SK-N-SH treated with all-trans-retinoic acid at 6 μM for 48 hours (cell line): ENCODE results near the gene APPBP2.

Source experiments
- ATAC-seq: fragments of 200-7000 bp; cut with Tn5 transposase; 3 replicates; pipeline ENCODE4 v1.9.1; 2020; ENCODE audit warnings: mild to moderate bottlenecking, moderate library complexity
- BACH2 ChIP-seq: fragments of 250-450 bp; sonication (Bioruptor Pico); IDR thresholded peaks from 2 replicates; pipeline ENCODE4 v1.9.0; 2021; ENCODE audit warnings: mild to moderate bottlenecking, borderline replicate concordance
- CSDC2 ChIP-seq: fragments of 250-450 bp; sonication (Bioruptor Pico); IDR thresholded peaks from 2 replicates; pipeline ENCODE4 v1.5.0; 2020; ENCODE audit warnings: mild to moderate bottlenecking, moderate library complexity
- CSRNP3 ChIP-seq: fragments of 250-450 bp; sonication (Bioruptor Pico); IDR thresholded peaks from 2 replicates; pipeline ENCODE4 v1.5.1; 2021; ENCODE audit warnings: mild to moderate bottlenecking, moderate library complexity
- ESRRG ChIP-seq: fragments of 250-450 bp; sonication (Bioruptor Pico); IDR thresholded peaks from 2 replicates; pipeline ENCODE4 v1.6.1; 2021; ENCODE audit warnings: mild to moderate bottlenecking
- GLIS3 ChIP-seq: fragments of 250-450 bp; sonication (Bioruptor Pico); IDR thresholded peaks from 2 replicates; pipeline ENCODE4 v1.5.0; 2020; ENCODE audit warnings: mild to moderate bottlenecking, moderate library complexity
- ISL1 ChIP-seq: fragments of 250-450 bp; sonication (Bioruptor Pico); IDR thresholded peaks from 2 replicates; pipeline ENCODE4 v2.1.2; 2022; ENCODE audit warnings: mild to moderate bottlenecking, moderate library complexity
- OSR1 ChIP-seq: fragments of 250-450 bp; sonication (Bioruptor Pico); IDR thresholded peaks from 2 replicates; pipeline ENCODE4 v1.8.0; 2022; ENCODE audit warnings: moderate library complexity, mild to moderate bottlenecking, inconsistent platforms
- POU6F1 ChIP-seq: fragments of 250-450 bp; sonication (Bioruptor Pico); IDR thresholded peaks from 2 replicates; pipeline ENCODE4 v1.8.0; 2021; ENCODE audit warnings: low read depth, mild to moderate bottlenecking, moderate library complexity, borderline replicate concordance
- PPARA ChIP-seq: fragments of 250-450 bp; sonication (Bioruptor Pico); IDR thresholded peaks from 2 replicates; pipeline ENCODE4 v1.5.0; 2020; ENCODE audit warnings: mild to moderate bottlenecking, borderline replicate concordance
- RARB ChIP-seq: fragments of 250-450 bp; sonication (Bioruptor Pico); IDR thresholded peaks from 2 replicates; pipeline ENCODE4 v1.8.0; 2021; ENCODE audit warnings: mild to moderate bottlenecking, moderate library complexity
- SNAI2 ChIP-seq: fragments of 250-450 bp; sonication (Bioruptor Pico); IDR thresholded peaks from 2 replicates; pipeline ENCODE4 v1.5.0; 2020; ENCODE audit warnings: mild to moderate bottlenecking, moderate library complexity
- TCF4 ChIP-seq: fragments of 250-450 bp; sonication (Bioruptor Pico); IDR thresholded peaks from 2 replicates; pipeline ENCODE4 v1.8.0; 2021; ENCODE audit warnings: mild to moderate bottlenecking, moderate library complexity, borderline replicate concordance
- TOX ChIP-seq: fragments of 250-450 bp; sonication (Bioruptor Pico); IDR thresholded peaks from 2 replicates; pipeline ENCODE4 v1.8.0; 2021; ENCODE audit warnings: mild to moderate bottlenecking, moderate library complexity, borderline replicate concordance
- ZC3H10 ChIP-seq: fragments of 250-450 bp; sonication (Bioruptor Pico); IDR thresholded peaks from 2 replicates; pipeline ENCODE4 v1.5.1; 2021; ENCODE audit warnings: mild to moderate bottlenecking, moderate library complexity
- ZFP30 ChIP-seq: fragments of 450-650 bp; formaldehyde crosslinking; IDR thresholded peaks from 2 replicates; pipeline ENCODE4 v1.5.0; 2022; ENCODE audit warnings: mild to moderate bottlenecking, moderate library complexity
- ZNF565 ChIP-seq: fragments of 450-650 bp; formaldehyde crosslinking; conservative IDR thresholded peaks from 2 replicates; pipeline ENCODE4 v1.5.0; 2020; ENCODE audit warnings: low read depth, mild to moderate bottlenecking, moderate library complexity
- ZNF70 ChIP-seq: fragments of 450-650 bp; formaldehyde crosslinking; IDR thresholded peaks from 2 replicates; pipeline ENCODE4 v1.5.0; 2020; ENCODE audit warnings: mild to moderate bottlenecking, moderate library complexity
- TF ChIP-seq, protein P1 (sequence below): fragments of 250-450 bp; sonication (Bioruptor Pico); IDR thresholded peaks from 2 replicates; pipeline ENCODE4 v1.8.0; 2020; ENCODE audit warnings: mild to moderate bottlenecking, moderate library complexity, borderline replicate concordance
- TF ChIP-seq, protein P2 (sequence below): fragments of 250-450 bp; sonication (Bioruptor Pico); IDR thresholded peaks from 2 replicates; pipeline ENCODE4 v1.5.1; 2020; ENCODE audit warnings: low read depth, mild to moderate bottlenecking, moderate library complexity
- TF ChIP-seq, protein P3 (sequence below): fragments of 250-450 bp; sonication (Bioruptor Pico); IDR thresholded peaks from 2 replicates; pipeline ENCODE4 v1.5.0; 2020; ENCODE audit warnings: mild to moderate bottlenecking, moderate library complexity

The APPBP2 gene

DNA sequence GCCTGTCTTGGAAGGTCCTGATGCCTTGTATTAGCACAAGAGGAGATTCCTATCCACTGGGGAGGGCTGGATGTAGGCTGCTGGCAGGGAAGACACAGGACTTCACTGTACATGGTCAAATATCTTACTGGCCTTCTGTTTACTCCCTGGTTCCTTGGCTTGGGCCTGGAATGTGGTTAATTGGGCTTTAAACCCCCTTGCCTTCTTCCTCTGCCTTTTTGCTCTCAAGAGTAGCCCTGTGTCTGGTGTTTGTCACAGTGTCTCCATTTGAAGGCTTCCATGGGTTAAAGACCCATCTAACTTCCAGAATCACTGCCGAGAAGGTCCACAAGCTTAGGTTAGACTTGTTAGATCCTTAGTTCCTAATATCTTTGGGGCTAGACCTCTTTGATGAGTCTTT lies 110.9 kb downstream of the APPBP2 start:
- ATAC-seq = no peak
- TF ChIP-seq, protein P1, sequence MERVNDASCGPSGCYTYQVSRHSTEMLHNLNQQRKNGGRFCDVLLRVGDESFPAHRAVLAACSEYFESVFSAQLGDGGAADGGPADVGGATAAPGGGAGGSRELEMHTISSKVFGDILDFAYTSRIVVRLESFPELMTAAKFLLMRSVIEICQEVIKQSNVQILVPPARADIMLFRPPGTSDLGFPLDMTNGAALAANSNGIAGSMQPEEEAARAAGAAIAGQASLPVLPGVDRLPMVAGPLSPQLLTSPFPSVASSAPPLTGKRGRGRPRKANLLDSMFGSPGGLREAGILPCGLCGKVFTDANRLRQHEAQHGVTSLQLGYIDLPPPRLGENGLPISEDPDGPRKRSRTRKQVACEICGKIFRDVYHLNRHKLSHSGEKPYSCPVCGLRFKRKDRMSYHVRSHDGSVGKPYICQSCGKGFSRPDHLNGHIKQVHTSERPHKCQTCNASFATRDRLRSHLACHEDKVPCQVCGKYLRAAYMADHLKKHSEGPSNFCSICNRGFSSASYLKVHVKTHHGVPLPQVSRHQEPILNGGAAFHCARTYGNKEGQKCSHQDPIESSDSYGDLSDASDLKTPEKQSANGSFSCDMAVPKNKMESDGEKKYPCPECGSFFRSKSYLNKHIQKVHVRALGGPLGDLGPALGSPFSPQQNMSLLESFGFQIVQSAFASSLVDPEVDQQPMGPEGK (CRISPR knock-in tag) = no peak
- no peak for TF ChIP-seq ZNF70
- no peak for TF ChIP-seq ZNF565 (CRISPR knock-in tag)
- no peak for TF ChIP-seq TCF4 (CRISPR knock-in tag)
- TF ChIP-seq BACH2 (CRISPR knock-in tag) = no peak
- no peak for TF ChIP-seq ZC3H10
- TF ChIP-seq ZFP30 (CRISPR knock-in tag) = no peak
- TF ChIP-seq CSRNP3 (CRISPR knock-in tag) = no peak
- TF ChIP-seq PPARA (CRISPR knock-in tag) = no peak
- no peak for TF ChIP-seq OSR1 (CRISPR knock-in tag)

DNA sequence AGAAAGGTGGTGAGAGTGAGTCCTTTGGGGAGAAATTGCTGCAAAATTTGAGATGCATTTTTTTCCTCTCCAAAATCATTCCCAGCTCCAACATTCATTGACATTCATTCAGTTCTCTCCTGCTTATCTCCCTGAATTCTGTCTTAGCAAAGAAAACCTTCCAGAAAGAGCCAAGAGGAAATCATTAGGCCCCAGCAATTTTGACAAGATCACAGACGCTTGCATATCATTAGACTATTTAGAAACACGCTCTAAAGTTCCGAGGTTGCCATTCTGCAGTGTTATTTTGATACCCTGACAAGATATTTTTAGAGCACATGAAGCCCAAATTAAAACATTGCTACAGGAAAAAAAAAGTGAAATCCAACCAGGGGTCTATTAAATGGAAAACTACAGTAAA lies 113.3 kb downstream of the APPBP2 start:
- no peak for TF ChIP-seq RARB (CRISPR knock-in tag)
- no peak for TF ChIP-seq SNAI2
- TF ChIP-seq ISL1 (CRISPR knock-in tag) = no peak
- TF ChIP-seq, protein P1 (CRISPR knock-in tag) = no peak
- no peak for TF ChIP-seq CSDC2 (CRISPR knock-in tag)
- TF ChIP-seq TCF4 (CRISPR knock-in tag) = no peak
- no peak for TF ChIP-seq OSR1 (CRISPR knock-in tag)
- TF ChIP-seq BACH2 (CRISPR knock-in tag) = no peak
- no peak for TF ChIP-seq ESRRG (CRISPR knock-in tag)
- TF ChIP-seq ZNF565 (CRISPR knock-in tag) = no peak
- TF ChIP-seq, protein P2, sequence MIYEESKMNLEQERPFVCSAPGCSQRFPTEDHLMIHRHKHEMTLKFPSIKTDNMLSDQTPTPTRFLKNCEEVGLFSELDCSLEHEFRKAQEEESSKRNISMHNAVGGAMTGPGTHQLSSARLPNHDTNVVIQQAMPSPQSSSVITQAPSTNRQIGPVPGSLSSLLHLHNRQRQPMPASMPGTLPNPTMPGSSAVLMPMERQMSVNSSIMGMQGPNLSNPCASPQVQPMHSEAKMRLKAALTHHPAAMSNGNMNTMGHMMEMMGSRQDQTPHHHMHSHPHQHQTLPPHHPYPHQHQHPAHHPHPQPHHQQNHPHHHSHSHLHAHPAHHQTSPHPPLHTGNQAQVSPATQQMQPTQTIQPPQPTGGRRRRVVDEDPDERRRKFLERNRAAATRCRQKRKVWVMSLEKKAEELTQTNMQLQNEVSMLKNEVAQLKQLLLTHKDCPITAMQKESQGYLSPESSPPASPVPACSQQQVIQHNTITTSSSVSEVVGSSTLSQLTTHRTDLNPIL = no peak
- TF ChIP-seq, protein P3, sequence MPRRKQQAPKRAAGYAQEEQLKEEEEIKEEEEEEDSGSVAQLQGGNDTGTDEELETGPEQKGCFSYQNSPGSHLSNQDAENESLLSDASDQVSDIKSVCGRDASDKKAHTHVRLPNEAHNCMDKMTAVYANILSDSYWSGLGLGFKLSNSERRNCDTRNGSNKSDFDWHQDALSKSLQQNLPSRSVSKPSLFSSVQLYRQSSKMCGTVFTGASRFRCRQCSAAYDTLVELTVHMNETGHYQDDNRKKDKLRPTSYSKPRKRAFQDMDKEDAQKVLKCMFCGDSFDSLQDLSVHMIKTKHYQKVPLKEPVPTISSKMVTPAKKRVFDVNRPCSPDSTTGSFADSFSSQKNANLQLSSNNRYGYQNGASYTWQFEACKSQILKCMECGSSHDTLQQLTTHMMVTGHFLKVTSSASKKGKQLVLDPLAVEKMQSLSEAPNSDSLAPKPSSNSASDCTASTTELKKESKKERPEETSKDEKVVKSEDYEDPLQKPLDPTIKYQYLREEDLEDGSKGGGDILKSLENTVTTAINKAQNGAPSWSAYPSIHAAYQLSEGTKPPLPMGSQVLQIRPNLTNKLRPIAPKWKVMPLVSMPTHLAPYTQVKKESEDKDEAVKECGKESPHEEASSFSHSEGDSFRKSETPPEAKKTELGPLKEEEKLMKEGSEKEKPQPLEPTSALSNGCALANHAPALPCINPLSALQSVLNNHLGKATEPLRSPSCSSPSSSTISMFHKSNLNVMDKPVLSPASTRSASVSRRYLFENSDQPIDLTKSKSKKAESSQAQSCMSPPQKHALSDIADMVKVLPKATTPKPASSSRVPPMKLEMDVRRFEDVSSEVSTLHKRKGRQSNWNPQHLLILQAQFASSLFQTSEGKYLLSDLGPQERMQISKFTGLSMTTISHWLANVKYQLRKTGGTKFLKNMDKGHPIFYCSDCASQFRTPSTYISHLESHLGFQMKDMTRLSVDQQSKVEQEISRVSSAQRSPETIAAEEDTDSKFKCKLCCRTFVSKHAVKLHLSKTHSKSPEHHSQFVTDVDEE (CRISPR knock-in tag) = no peak
- no peak for TF ChIP-seq ZC3H10
- no peak for TF ChIP-seq POU6F1 (CRISPR knock-in tag)
- no peak for TF ChIP-seq ZFP30 (CRISPR knock-in tag)
- no peak for TF ChIP-seq TOX (CRISPR knock-in tag)
- TF ChIP-seq GLIS3 (CRISPR knock-in tag) = no peak
- no peak for ATAC-seq
